ENCODE measurements around the gene C1QTNF9.
"Not testable (repeated sequence)": the region's sequence is repeated elsewhere in the genome, so short reads cannot be mapped to it uniquely, and the experiment has no call there.

Gene C1QTNF9

GRCh38 chr13:24319641-24320040 is 10.3 kb downstream of the C1QTNF9 start:
- not testable (repeated sequence) for DNase-seq (ENCODE audit: extremely low read depth in 1 of 2, low read depth in 1 of 2)

GRCh38 chr13:24321416-24321815 is 12.0 kb downstream of the C1QTNF9 start:
- not testable (repeated sequence) for DNase-seq (ENCODE audit: extremely low read depth in 1 of 2, low read depth in 1 of 2)

GRCh38 chr13:24322470-24322869 is 13.1 kb downstream of the C1QTNF9 start:
- not testable (repeated sequence) for DNase-seq (ENCODE audit: extremely low read depth in 1 of 2, low read depth in 1 of 2)

- DNase-seq (ENCODE audit: extremely low read depth in 1 of 2, low read depth in 1 of 2): no peak
Observed at GRCh38 chr13:24323036-24323738, 13.8 kb downstream of the C1QTNF9 start.

- no peak for DNase-seq (ENCODE audit: extremely low read depth in 1 of 2, low read depth in 1 of 2)
Observed at GRCh38 chr13:24323739-24324075, 14.3 kb downstream of the C1QTNF9 start.

GRCh38 chr13:24327598-24327997 is 18.2 kb downstream of the C1QTNF9 start:
- not testable (repeated sequence) for DNase-seq (ENCODE audit: extremely low read depth in 1 of 2, low read depth in 1 of 2)

- no peak for DNase-seq (ENCODE audit: extremely low read depth in 1 of 2, low read depth in 1 of 2)
Observed at GRCh38 chr13:24328145-24328544, 18.8 kb downstream of the C1QTNF9 start.

- no peak for DNase-seq (ENCODE audit: extremely low read depth in 1 of 2, low read depth in 1 of 2)
Observed at GRCh38 chr13:24338721-24339120, 29.3 kb downstream of the C1QTNF9 start.

- DNase-seq (ENCODE audit: extremely low read depth in 1 of 2, low read depth in 1 of 2): no peak
Observed at GRCh38 chr13:24339937-24340607, 30.7 kb downstream of the C1QTNF9 start.

- DNase-seq (ENCODE audit: extremely low read depth in 1 of 2, low read depth in 1 of 2): no peak
Observed at GRCh38 chr13:24340608-24340955, 31.2 kb downstream of the C1QTNF9 start.

GRCh38 chr13:24341439-24341838 is 32.1 kb downstream of the C1QTNF9 start:
- no peak for DNase-seq (ENCODE audit: extremely low read depth in 1 of 2, low read depth in 1 of 2)

- no peak for DNase-seq (ENCODE audit: extremely low read depth in 1 of 2, low read depth in 1 of 2)
Observed at GRCh38 chr13:24348385-24348784, 39.0 kb downstream of the C1QTNF9 start.

- DNase-seq (ENCODE audit: extremely low read depth in 1 of 2, low read depth in 1 of 2): no peak
Observed at GRCh38 chr13:24348797-24349515, 39.6 kb downstream of the C1QTNF9 start.

- DNase-seq (ENCODE audit: extremely low read depth in 1 of 2, low read depth in 1 of 2): not testable (repeated sequence)
Observed at GRCh38 chr13:24349778-24350664, 40.6 kb downstream of the C1QTNF9 start.

GRCh38 chr13:24351423-24351822 is 42.0 kb downstream of the C1QTNF9 start:
- DNase-seq (ENCODE audit: extremely low read depth in 1 of 2, low read depth in 1 of 2): no peak

- DNase-seq (ENCODE audit: extremely low read depth in 1 of 2, low read depth in 1 of 2): no peak
Observed at GRCh38 chr13:24353736-24354135, 44.4 kb downstream of the C1QTNF9 start.

GRCh38 chr13:24355103-24355502 is 45.7 kb downstream of the C1QTNF9 start:
- no peak for DNase-seq (ENCODE audit: extremely low read depth in 1 of 2, low read depth in 1 of 2)

- DNase-seq (ENCODE audit: extremely low read depth in 1 of 2, low read depth in 1 of 2): no peak
Observed at GRCh38 chr13:24356270-24356669, 46.9 kb downstream of the C1QTNF9 start.

GRCh38 chr13:24356837-24357236 is 47.5 kb downstream of the C1QTNF9 start:
- no peak for DNase-seq (ENCODE audit: extremely low read depth in 1 of 2, low read depth in 1 of 2)

GRCh38 chr13:24357756-24358155 is 48.4 kb downstream of the C1QTNF9 start:
- DNase-seq (ENCODE audit: extremely low read depth in 1 of 2, low read depth in 1 of 2): no peak

- DNase-seq (ENCODE audit: extremely low read depth in 1 of 2, low read depth in 1 of 2): not testable (repeated sequence)
Observed at GRCh38 chr13:24358836-24359235, 49.5 kb downstream of the C1QTNF9 start.
